Liver (tissue), 9 donors: ENCODE measurements around the gene CRISPLD2. TPM values are rescaled to one million over a fixed set of nuclear protein-coding genes. Genes with fewer than 3 reads are reported as not detected.

Experiments
- DNase-seq: peaks from one replicate; pipeline ENCODE4 v3.0.0-alpha.2; 2017; ENCODE audit warnings: low spot score
- H3K27ac ChIP-seq, 2 donors: one replicate each; pipeline ENCODE4 v1.7.0; 2013; ENCODE audit warnings: inconsistent platforms in 2 of 2, low read length in 2 of 2, control low read depth in 1 of 2, low read depth in 1 of 2, mild to moderate bottlenecking in 1 of 2
- H3K27me3 ChIP-seq, 4 donors: one replicate each; pipeline versions ENCODE4 v1.6.1 to v1.7.0; 2013; ENCODE audit warnings: low read length in 3 of 4, inconsistent platforms in 1 of 4, mild to moderate bottlenecking in 1 of 4, moderate library complexity in 1 of 4; ENCODE audit not compliant: control insufficient read depth in 4 of 4, insufficient read depth in 4 of 4
- H3K36me3 ChIP-seq, 4 donors: one replicate each; pipeline versions ENCODE4 v1.6.1 to v1.7.0; 2013; ENCODE audit warnings: low read length in 3 of 4, mild to moderate bottlenecking in 3 of 4, low read depth in 1 of 4, moderate library complexity in 1 of 4; ENCODE audit not compliant: control insufficient read depth in 4 of 4, insufficient read depth in 3 of 4
- H3K4me1 ChIP-seq, 4 donors: one replicate each; pipeline versions ENCODE4 v1.6.1 to v1.7.0; 2013; ENCODE audit warnings: low read length in 3 of 4, mild to moderate bottlenecking in 3 of 4, moderate library complexity in 1 of 4; ENCODE audit not compliant: control insufficient read depth in 4 of 4, insufficient read depth in 4 of 4
- H3K4me3 ChIP-seq, 3 donors: one replicate each; pipeline versions ENCODE4 v1.6.1 to v1.7.0; 2013; ENCODE audit warnings: low read length in 3 of 3, control low read depth in 1 of 3, low read depth in 1 of 3, mild to moderate bottlenecking in 1 of 3
- H3K9ac ChIP-seq, 2 donors: one replicate each; pipeline ENCODE4 v1.7.0; 2013; ENCODE audit warnings: low read length in 2 of 2, mild to moderate bottlenecking in 2 of 2, moderate library complexity in 2 of 2, control low read depth in 1 of 2, low read depth in 1 of 2
- H3K9me3 ChIP-seq, 4 donors: one replicate each; pipeline versions ENCODE4 v1.6.1 to v1.7.0; 2013; ENCODE audit warnings: low read length in 3 of 4; ENCODE audit not compliant: control insufficient read depth in 4 of 4
- EGR1 ChIP-seq, 2 donors: IDR thresholded peaks; 2 replicates each; pipeline ENCODE4 v1.6.1; 2016 to 2018; ENCODE audit warnings: antibody characterized with exemption in 2 of 2, low read depth in 2 of 2
- FOXA1 ChIP-seq: IDR thresholded peaks from 2 replicates; pipeline ENCODE4 v1.6.1; 2016; ENCODE audit warnings: antibody characterized with exemption
- FOXA2 ChIP-seq: IDR thresholded peaks from 2 replicates; pipeline ENCODE4 v1.6.1; 2016; ENCODE audit warnings: antibody characterized with exemption
- GABPA ChIP-seq, 2 donors: IDR thresholded peaks in 1 of 2; conservative IDR thresholded peaks in 1 of 2; 2 replicates each; pipeline ENCODE4 v1.6.1; 2016; ENCODE audit warnings: antibody characterized with exemption in 2 of 2, mild to moderate bottlenecking in 1 of 2, moderate library complexity in 1 of 2
- HNF4A ChIP-seq, 2 donors: conservative IDR thresholded peaks; 2 replicates each; pipeline ENCODE4 v1.6.1; 2016; ENCODE audit warnings: antibody characterized with exemption in 2 of 2, mild to moderate bottlenecking in 2 of 2
- HNF4G ChIP-seq: IDR thresholded peaks from 2 replicates; pipeline ENCODE4 v1.6.1; 2016; ENCODE audit warnings: antibody characterized with exemption
- JUND ChIP-seq, 2 donors: IDR thresholded peaks; 2 replicates each; pipeline ENCODE4 v1.6.1; 2016; ENCODE audit warnings: antibody characterized with exemption in 2 of 2
- NR2F2 ChIP-seq: IDR thresholded peaks from 2 replicates; pipeline ENCODE4 v1.6.1; 2016; ENCODE audit warnings: antibody characterized with exemption
- RAD21 ChIP-seq, 2 donors: IDR thresholded peaks; 2 replicates each; pipeline ENCODE4 v1.6.1; 2016; ENCODE audit warnings: antibody characterized with exemption in 2 of 2, mild to moderate bottlenecking in 2 of 2
- RXRA ChIP-seq, 2 donors: IDR thresholded peaks; 2 replicates each; pipeline ENCODE4 v1.6.1; 2017 to 2018; ENCODE audit warnings: antibody characterized with exemption in 2 of 2, mild to moderate bottlenecking in 1 of 2
- SP1 ChIP-seq: IDR thresholded peaks from 2 replicates; pipeline ENCODE4 v1.6.1; 2018; ENCODE audit warnings: antibody characterized with exemption, mild to moderate bottlenecking
- TAF1 ChIP-seq: conservative IDR thresholded peaks from 2 replicates; pipeline ENCODE4 v1.6.1; 2016; ENCODE audit warnings: antibody characterized with exemption, mild to moderate bottlenecking
- YY1 ChIP-seq: IDR thresholded peaks from 2 replicates; pipeline ENCODE4 v1.6.1; 2016; ENCODE audit warnings: antibody characterized with exemption, mild to moderate bottlenecking
- ZBTB33 ChIP-seq: IDR thresholded peaks from 2 replicates; pipeline ENCODE4 v1.6.1; 2016; ENCODE audit warnings: antibody characterized with exemption
- WGBS: extraction: QIAGEN DNeasy Blood & Tissue Kit; methylation state at CpG from one replicate; pipeline ENCODE4 v1.1.7; 2013; 5-methylcytosine and 5-hydroxymethylcytosine counted together
- polyA plus RNA-seq, 2 donors: library from polyadenylated mRNA; stranded (reverse) in 1 of 2; unstranded in 1 of 2; fragments of 200-250 nt in 1 of 2; fragments of >200 nt in 1 of 2; fragmentation: Nextera tagmentation in 1 of 2; extraction: Ambion mirVana in 1 of 2; gene quantifications; one replicate each; pipeline versions ENCODE4 v1.2.1 to v1.2.3, GENCODE V29; 2013 to 2015
- total RNA-seq, 2 donors: library from RNA; depleted of rRNA; stranded (reverse); fragments of >200 nt; gene quantifications; one replicate each; pipeline ENCODE4 v1.2.3, GENCODE V29; 2014
- TF ChIP-seq, protein P1 (sequence below): IDR thresholded peaks from 2 replicates; pipeline ENCODE4 v1.6.1; 2016; ENCODE audit warnings: antibody characterized with exemption
- TF ChIP-seq, protein P2 (sequence below): IDR thresholded peaks from 2 replicates; pipeline ENCODE4 v1.6.1; 2016; ENCODE audit warnings: antibody characterized with exemption
- TF ChIP-seq, protein P3 (sequence below): IDR thresholded peaks from 2 replicates; pipeline ENCODE4 v1.6.1; 2016; ENCODE audit warnings: antibody characterized with exemption, mild to moderate bottlenecking
- TF ChIP-seq, protein P4 (sequence below): fragments of 150-350 bp; IDR thresholded peaks from 2 replicates; pipeline ENCODE4 v1.5.1; 2017; ENCODE audit warnings: improper control_type of control experiment, low read depth, low read length; ENCODE audit not compliant: missing input control
- donor health status: healthy.
- donor health status: healthy.
- donor health status: healthy.
- donor health status: healthy.
- donor health status: healthy.

CRISPLD2 gene
- total and polyA plus RNA-seq, 4 donors = 2.6 to 14.8 (median 4.1) TPM

DNA sequence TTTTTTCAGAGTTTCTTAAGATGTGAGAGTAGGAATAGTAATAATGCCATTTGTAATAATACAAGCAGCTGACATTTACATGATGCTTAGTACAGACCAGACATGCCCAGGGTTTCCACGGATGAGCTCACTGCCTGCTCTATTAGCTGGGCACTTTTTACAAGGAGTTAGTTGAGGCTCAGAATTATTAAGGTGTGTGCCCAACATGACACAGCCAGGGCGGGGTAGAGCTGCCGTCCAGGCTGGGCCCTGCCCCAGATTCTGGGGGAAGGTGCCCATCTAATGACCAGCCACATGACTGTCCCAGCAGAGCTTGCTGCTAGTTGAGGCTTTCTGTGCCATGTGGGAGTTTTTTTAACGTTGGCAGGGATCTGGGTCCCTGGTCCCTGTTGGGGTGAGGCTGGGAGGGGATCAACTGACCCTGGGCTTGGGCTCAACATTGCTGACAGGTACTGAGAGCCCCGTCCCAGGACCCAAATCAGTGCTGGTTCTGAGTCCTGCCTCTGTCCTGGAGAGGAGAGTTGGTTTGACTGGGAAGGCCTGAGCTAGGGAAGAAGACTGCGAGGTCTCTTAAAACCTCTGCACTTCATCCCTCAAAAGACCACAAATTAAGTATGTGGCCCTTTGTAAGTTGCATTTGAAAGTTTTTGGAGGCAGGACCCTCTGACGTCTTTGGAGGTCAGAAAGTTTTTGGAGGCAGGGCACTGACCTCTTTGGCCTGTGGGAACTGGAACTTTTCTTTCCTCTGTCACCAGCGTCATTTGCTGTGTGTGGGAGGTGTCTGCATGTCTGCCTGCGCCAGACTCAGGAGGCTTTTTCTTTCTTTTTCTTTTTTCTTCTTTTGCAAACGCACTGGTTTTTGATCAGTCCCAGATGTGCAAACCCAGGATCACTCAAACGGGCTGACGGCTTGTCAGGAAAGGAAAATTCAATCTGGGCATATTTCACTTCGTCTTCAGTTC lies 2.2 kb downstream of the CRISPLD2 start:
- no peak overlapping the region for H3K4me3 ChIP-seq
- H3K36me3 ChIP-seq = no peaks in the 10 kb centered on the region
- H3K27me3 ChIP-seq = peaks cover 0 to 6% (median 2%) of the 10 kb centered on the region in 4 donors
- no peaks in the 10 kb centered on the region for H3K9me3 ChIP-seq
- H3K4me1 ChIP-seq = peaks cover 0 to 6% (median 4%) of the 10 kb centered on the region in 4 donors
- DNase-seq = no peak
- TF ChIP-seq NR2F2 (peak; percentile 96), RXRA (IDR thresholded peaks at IDR 0.05) (peak; percentile 53 to 55), FOXA1 (no peak), GABPA (IDR thresholded peaks at IDR 0.05 in 1 of 2, conservative IDR thresholded peaks at IDR 0.05 in 1 of 2) (no peak), JUND (IDR thresholded peaks at IDR 0.05) (no peak), FOXA2 (no peak), RAD21 (IDR thresholded peaks at IDR 0.05) (no peak), ZBTB33 (no peak), HNF4A (conservative IDR thresholded peaks at IDR 0.05) (no peak), TAF1 (no peak), SP1 (peak; percentile 25), YY1 (no peak), EGR1 (IDR thresholded peaks at IDR 0.05; ENCODE audit: low read depth in 2 of 2) (no peak), HNF4G (no peak)
- TF ChIP-seq, protein P1, sequence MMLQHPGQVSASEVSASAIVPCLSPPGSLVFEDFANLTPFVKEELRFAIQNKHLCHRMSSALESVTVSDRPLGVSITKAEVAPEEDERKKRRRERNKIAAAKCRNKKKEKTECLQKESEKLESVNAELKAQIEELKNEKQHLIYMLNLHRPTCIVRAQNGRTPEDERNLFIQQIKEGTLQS = no peak
- TF ChIP-seq, protein P2, sequence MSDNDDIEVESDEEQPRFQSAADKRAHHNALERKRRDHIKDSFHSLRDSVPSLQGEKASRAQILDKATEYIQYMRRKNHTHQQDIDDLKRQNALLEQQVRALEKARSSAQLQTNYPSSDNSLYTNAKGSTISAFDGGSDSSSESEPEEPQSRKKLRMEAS = no peak
- TF ChIP-seq, protein P3, sequence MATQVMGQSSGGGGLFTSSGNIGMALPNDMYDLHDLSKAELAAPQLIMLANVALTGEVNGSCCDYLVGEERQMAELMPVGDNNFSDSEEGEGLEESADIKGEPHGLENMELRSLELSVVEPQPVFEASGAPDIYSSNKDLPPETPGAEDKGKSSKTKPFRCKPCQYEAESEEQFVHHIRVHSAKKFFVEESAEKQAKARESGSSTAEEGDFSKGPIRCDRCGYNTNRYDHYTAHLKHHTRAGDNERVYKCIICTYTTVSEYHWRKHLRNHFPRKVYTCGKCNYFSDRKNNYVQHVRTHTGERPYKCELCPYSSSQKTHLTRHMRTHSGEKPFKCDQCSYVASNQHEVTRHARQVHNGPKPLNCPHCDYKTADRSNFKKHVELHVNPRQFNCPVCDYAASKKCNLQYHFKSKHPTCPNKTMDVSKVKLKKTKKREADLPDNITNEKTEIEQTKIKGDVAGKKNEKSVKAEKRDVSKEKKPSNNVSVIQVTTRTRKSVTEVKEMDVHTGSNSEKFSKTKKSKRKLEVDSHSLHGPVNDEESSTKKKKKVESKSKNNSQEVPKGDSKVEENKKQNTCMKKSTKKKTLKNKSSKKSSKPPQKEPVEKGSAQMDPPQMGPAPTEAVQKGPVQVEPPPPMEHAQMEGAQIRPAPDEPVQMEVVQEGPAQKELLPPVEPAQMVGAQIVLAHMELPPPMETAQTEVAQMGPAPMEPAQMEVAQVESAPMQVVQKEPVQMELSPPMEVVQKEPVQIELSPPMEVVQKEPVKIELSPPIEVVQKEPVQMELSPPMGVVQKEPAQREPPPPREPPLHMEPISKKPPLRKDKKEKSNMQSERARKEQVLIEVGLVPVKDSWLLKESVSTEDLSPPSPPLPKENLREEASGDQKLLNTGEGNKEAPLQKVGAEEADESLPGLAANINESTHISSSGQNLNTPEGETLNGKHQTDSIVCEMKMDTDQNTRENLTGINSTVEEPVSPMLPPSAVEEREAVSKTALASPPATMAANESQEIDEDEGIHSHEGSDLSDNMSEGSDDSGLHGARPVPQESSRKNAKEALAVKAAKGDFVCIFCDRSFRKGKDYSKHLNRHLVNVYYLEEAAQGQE = no peak
- TF ChIP-seq, protein P4, sequence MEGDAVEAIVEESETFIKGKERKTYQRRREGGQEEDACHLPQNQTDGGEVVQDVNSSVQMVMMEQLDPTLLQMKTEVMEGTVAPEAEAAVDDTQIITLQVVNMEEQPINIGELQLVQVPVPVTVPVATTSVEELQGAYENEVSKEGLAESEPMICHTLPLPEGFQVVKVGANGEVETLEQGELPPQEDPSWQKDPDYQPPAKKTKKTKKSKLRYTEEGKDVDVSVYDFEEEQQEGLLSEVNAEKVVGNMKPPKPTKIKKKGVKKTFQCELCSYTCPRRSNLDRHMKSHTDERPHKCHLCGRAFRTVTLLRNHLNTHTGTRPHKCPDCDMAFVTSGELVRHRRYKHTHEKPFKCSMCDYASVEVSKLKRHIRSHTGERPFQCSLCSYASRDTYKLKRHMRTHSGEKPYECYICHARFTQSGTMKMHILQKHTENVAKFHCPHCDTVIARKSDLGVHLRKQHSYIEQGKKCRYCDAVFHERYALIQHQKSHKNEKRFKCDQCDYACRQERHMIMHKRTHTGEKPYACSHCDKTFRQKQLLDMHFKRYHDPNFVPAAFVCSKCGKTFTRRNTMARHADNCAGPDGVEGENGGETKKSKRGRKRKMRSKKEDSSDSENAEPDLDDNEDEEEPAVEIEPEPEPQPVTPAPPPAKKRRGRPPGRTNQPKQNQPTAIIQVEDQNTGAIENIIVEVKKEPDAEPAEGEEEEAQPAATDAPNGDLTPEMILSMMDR = no peak
- peak overlapping the region; percentile 65 to 78 for H3K27ac ChIP-seq
- WGBS = 67% methylated on average over 13 of the region's 13 CpGs
- H3K9ac ChIP-seq = peak overlapping the region in 1 of 2 donors; percentile 9
